GM21423 (cell line): Measurements from ENCODE around the gene PTAFR.
"Not testable (repeated sequence)": the region's sequence is repeated elsewhere in the genome, so short reads cannot be mapped to it uniquely, and the experiment has no call there.

ENCODE experiments used
- ATAC-seq: cut with Tn5 transposase; IDR thresholded peaks from one replicate; pipeline ENCODE4 v1.9.1; 2021; ENCODE audit warnings: mild to moderate bottlenecking, moderate library complexity; ENCODE audit not compliant: unreplicated experiment

PTAFR gene

GRCh38 chr1:28147264-28148094, 29.0 kb downstream of the PTAFR start:
- no peak for ATAC-seq

DNA sequence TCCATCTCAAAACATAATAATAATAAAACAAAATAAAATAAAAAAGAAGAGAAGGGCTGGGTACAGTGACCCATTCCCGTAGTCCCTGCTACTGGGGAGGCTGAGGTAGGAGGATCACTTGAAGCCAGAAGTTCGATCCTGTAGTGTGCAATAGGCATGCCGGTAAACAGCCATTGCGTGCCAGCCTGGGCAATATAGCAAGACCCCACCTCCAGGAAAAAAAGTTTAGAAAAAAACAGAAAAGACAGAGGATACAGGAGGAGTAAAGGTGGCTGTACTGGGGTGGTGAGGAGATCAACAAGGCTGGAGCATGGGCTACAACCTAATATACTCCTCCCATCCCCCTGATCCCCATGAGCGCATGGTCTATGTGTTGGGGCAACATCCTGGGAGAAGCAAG, 30.8 kb downstream of the PTAFR start:
- no peak for ATAC-seq

- peak; percentile 80 for ATAC-seq
Observed at GRCh38 chr1:28144203-28145135, 32.0 kb downstream of the PTAFR start.

DNA sequence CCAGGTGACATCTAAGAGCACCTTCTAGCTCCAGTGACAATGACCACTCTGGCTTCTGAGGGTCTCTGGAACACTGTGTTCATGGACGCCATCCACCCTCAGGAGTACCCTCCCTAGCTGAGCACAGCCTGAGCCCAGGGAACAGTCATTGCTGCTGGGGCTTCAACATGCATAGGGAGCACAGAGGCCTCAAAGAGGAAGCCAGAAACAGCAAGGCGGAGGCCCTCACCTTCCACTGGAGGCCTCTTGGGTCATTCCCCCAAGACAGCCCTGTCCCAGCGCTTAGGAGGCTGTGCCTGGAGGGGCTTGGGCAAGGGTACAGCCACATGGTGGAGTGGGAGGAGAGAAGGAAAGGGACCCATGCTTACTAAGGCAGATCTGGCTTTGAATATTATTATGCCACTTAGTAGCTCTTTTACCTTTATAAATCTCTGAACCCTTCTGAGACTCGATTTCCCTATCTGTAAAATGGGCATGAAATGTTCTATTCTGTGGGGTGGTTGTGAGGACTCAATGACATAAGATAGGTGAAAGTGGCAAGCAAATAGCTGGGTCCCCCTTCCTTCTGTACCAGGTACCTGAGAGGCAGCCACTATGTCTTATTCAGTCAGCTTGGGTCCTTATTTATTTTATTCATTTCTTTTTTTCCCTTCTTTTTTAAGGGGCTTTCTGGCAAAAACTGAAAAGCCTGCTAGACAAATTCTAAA, 32.8 kb downstream of the PTAFR start:
- no peak for ATAC-seq

DNA sequence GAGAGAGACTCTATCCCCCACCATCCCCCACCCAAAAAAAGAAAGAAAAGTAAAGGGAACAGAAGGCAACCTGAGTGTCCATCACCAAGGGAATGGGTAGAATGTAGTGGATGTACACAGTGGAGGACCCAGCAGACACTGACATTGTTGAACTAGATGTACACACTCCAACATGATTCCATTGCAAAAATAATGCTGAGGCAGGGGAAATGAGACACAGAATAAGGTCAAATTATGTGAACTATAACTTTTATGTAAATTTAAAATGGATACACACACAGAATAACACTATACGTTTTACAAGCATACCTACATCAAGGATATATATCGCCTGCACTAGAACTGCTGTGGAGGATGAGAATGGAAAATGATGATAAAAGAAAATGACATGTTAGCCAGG, 34.8 kb downstream of the PTAFR start:
- ATAC-seq: no peak

- not testable (repeated sequence) for ATAC-seq
Observed at GRCh38 chr1:28139866-28140265, 36.6 kb downstream of the PTAFR start.

GRCh38 chr1:28139025-28139712, 37.3 kb downstream of the PTAFR start:
- ATAC-seq: no peak

GRCh38 chr1:28136922-28137613, 39.4 kb downstream of the PTAFR start:
- no peak for ATAC-seq

DNA sequence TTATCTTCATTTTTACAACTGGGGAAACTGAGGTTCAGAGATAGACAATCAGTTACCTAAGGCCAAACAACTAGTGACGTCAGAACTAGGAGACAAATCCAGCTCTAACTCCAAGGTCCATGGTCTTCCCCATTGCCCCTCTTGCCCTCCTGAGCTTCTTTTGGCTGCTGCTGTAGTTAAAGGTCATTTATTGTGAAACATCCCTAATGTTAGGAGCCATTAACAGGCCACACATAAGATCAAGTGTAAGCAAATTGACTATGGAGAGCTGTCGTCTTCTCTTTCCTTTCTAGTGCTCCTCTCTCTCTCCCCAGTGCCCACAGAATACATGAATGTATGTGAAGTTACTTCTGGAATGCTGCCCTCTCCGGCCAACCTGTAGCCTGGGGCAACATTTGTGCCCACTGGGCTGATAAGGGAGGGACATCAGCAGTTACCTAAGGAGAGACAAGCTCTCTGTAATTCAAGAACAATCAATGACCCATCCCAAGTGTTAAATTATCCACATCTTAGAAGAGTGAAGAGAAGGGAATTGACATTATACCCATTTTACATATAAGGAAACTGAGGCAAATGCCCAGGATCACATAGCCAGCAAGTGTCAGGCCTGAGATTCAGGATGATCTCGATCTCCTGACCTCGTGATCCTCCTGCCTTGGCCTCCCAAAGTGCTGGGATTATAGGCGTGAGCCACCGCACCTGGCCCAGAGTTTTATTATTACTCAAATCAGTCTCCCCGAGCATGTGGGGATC, 40.1 kb downstream of the PTAFR start:
- no peak for ATAC-seq

- no peak for ATAC-seq
Observed at GRCh38 chr1:28135371-28136168, 40.9 kb downstream of the PTAFR start.

DNA sequence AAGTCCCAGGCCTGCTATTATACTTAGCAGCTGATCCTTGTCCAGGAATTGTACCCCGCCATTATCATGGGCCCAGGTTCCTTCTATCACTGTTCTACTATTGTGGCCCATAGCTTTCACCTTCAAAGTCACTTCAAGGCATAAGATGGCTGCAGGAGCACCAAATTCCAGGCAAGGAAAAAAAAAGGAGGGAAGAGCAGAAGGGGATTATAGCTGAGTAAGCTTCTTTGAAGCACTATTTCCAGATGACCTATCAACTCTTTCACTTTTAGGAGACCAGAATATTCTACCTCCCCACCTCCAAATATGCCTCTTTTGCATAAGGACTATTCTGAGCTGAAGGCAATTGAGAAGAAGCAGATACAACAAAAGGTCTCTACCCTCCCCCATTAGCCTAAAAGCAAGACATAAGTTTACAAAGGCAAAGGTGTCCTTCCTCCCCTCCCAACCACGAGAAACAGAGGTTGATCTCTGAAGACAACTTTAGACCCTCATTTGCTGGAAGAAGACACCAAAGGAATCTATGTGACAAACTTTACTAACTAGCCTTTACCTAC, 41.8 kb downstream of the PTAFR start:
- ATAC-seq: no peak

DNA sequence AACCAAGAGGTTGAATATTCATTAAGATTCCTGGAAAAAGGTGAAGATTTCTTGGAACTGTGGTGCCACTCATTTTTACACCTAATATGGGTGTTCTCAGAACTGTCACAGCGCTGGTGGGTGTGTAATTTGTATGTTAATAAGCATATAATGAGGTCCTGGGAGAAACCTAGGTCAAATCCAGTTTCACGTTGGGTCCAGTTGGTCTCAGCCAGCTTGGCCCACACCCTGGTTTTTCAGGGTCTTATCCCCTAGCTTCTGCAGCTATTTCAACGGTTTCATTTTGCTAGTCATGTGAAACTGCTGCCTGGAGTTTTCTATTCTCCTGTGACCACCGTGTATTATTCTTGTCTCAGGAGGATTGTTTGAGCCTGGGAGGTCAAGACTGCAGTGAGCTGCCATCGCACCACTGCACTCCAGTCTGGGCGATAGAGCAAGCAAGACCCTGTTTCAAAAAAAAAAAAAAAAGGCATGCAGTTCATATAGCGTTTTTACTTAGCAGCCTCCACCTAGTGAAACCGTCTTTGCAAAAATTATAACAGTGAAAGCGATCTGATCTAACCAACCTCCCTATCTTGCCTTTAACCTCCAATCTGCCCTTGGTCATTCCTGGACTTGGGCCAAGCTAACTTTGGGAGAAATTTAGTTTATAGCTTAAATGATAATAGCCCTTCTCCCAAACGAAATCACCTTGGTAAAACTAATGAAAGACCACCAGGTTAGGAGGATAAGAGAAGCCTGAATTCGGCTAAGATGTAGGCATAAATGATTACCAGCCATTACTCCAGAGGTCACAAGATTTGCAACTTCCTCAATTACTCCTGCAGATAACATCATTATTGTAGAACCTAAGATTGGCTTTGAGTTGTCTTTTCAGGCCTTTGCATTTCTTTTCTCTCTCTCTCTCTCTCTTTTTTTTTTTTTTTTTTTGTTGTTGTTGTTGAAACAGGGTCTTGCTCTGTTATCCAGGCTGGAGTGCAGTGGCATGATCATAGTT, 44.0 kb downstream of the PTAFR start:
- ATAC-seq: no peak

GRCh38 chr1:28130901-28131300, 45.6 kb downstream of the PTAFR start:
- ATAC-seq: no peak

DNA sequence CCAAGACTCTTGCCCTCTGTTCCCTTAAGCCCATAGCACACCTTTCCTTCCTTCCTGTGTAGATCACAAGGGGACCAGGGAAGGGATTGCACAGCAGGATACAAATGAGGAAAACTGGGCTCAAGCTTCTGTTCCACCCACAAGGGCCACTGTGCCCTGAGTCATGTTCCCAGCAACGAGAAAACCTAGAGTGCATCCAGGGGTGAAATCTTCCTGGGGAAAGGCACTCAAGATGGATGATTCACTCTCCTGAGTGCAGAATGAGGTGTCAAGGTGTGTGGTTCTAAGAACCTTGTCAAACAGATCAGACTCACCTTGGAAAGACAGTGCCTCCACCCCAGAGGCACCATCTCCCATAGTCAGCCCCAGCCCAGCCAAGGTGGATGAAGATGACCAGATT, 47.3 kb downstream of the PTAFR start:
- ATAC-seq: no peak

GRCh38 chr1:28127617-28128257, 48.8 kb downstream of the PTAFR start:
- ATAC-seq: peak; percentile 80

DNA sequence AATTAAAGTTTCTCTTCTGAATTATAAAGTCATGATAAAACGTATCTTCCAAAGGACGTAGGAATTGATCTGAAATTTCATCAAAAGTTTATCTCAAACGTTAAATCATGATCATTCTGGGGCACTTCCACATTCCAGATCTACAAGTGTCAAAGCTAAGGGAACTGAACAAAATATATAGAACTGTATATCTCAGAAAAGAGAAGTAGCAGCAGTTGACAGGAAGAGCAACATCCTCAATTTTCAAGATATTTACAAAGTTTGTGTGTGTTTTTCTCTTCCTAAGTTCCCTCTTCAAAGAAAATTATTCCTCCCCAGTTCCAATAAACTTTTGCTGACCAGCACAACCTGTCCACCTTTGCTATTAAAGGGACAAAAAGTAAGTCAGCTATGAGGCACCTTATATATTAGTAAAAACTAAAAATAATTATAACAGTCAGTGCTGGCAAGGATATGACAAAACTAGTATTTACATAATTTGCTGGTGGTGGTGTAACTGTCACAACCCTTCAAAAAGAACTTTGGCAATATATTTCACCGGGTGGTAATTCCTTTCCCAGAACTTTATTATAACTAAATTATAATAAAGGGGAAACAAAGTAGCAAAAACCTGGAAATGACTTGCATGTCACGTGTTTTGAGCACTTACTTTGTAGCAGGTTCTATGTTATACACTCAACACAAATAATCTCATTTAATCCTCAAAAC, 49.6 kb downstream of the PTAFR start:
- ATAC-seq: no peak
